PFSK-1 (cell line): Measurements from ENCODE around the gene KLF13.

ENCODE experiments used
- FOXP2 ChIP-seq: optimal IDR thresholded peaks from 2 replicates; pipeline ENCODE3; 2011; ENCODE audit warnings: borderline replicate concordance, control low read depth, inconsistent platforms; ENCODE audit not compliant: insufficient read depth; ENCODE audit errors: extremely low read length, extremely low read depth
- POLR2AphosphoS5 ChIP-seq: IDR thresholded peaks from 2 replicates; pipeline ENCODE4 v1.6.1; 2012; ENCODE audit warnings: low read depth, mild to moderate bottlenecking, control low read depth, low read length, moderate library complexity
- REST ChIP-seq, 2 experiments: IDR thresholded peaks; 2 replicates each; pipeline versions ENCODE4 v1.6.1 to v1.8.0; 2011 to 2012; ENCODE audit warnings: low read depth in 2 of 2, low read length in 2 of 2, control low read depth in 1 of 2, inconsistent platforms in 1 of 2, mild to moderate bottlenecking in 1 of 2, moderate library complexity in 1 of 2; ENCODE audit not compliant: insufficient read depth in 1 of 2
- SIN3A ChIP-seq: IDR thresholded peaks from 2 replicates; pipeline ENCODE4 v1.6.1; 2012; ENCODE audit warnings: mild to moderate bottlenecking, low read length, moderate library complexity, borderline replicate concordance; ENCODE audit not compliant: insufficient read depth
- TAF1 ChIP-seq: IDR thresholded peaks from 2 replicates; pipeline ENCODE4 v1.6.1; 2012; ENCODE audit warnings: low read length, control low read depth, borderline replicate concordance; ENCODE audit not compliant: insufficient read depth

Gene KLF13

GRCh38 chr15:31279221-31280045, 47.2 kb upstream of the KLF13 start:
- TF ChIP-seq REST (IDR thresholded peaks at IDR 0.05; ENCODE audit: insufficient read depth in 1 of 2, low read depth in 2 of 2, low read length in 2 of 2), result no peak
- no peak for TF ChIP-seq POLR2AphosphoS5
- TF ChIP-seq SIN3A, result no peak
- TF ChIP-seq FOXP2, result no peak

DNA sequence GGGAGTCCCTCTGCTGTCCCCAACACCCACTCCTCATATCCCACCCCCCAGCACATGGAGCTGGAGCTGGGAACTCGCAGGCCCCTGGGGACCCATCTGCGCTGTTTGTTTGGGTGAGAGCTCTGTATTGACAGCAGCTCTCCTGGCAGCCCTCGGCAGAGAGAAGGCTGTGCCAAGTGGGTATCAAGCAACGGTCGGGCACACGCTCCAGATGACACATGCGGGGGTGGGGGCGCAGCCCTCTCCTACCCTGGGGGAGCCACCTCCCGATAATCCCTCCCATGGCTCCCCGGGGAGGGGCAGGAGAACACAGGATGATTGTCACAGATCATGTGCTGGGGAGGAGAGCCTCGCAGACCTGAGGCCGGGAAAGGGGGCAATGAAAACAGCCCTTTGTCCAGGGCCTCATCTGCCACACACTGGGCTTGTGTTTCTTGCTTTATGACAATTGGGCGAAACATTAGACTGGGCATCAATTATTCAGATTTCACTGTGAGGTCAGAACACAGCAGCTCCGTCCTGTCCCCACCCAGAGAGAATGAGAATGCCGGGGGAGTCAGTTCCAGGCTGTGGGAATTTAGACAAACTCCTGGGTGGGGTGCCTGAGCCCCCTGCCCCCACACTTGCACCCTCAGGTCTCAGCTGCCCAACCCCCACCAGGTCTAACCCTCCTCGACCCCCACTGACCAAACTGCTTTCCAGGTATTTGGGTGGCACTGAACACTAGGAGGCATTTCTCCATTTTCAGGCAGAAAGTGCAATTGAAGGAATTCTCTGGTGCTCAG, 46.4 kb upstream of the KLF13 start:
- TF ChIP-seq SIN3A (no peak), POLR2AphosphoS5 (no peak), REST (IDR thresholded peaks at IDR 0.05; ENCODE audit: insufficient read depth in 1 of 2, low read depth in 2 of 2, low read length in 2 of 2) (no peak), TAF1 (no peak), FOXP2 (no peak)

- TF ChIP-seq FOXP2, result no peak
- TF ChIP-seq TAF1, result no peak
- no peak for TF ChIP-seq POLR2AphosphoS5
- no peak for TF ChIP-seq REST (IDR thresholded peaks at IDR 0.05; ENCODE audit: insufficient read depth in 1 of 2, low read depth in 2 of 2, low read length in 2 of 2)
- TF ChIP-seq SIN3A, result no peak
These were observed 45.8 kb upstream of the KLF13 start for GRCh38 chr15:31280831-31281216.

GRCh38 chr15:31283043-31283442, 43.6 kb upstream of the KLF13 start:
- TF ChIP-seq TAF1 (no peak), REST (IDR thresholded peaks at IDR 0.05; ENCODE audit: insufficient read depth in 1 of 2, low read depth in 2 of 2, low read length in 2 of 2) (no peak), SIN3A (no peak), FOXP2 (no peak), POLR2AphosphoS5 (no peak)
